OCI-LY3 (cell line): ENCODE results near the gene TMEM72.

Experiments used
- H2AFZ ChIP-seq: fragments of 200-600, 300-600 bp; shearing (Covaris generic); 2 replicates; pipeline ENCODE4 v1.6.0; 2014; ENCODE audit warnings: antibody characterized with exemption, low read depth, low read length
- H3K27ac ChIP-seq: fragments of 200-600, 300-600 bp; sonication (generic); 2 replicates; pipeline ENCODE4 v1.5.1; 2014; ENCODE audit warnings: mild to moderate bottlenecking, low read length, moderate library complexity, mixed read lengths
- H3K27me3 ChIP-seq: fragments of 200-600, 300-600 bp; sonication (generic); 2 replicates; pipeline ENCODE4 v1.6.1; 2014; ENCODE audit warnings: low read depth, low read length, mixed read lengths
- H3K36me3 ChIP-seq: fragments of 200-600, 300-600 bp; sonication (generic); replicated peaks from 2 replicates; pipeline ENCODE3; 2014; ENCODE audit warnings: low read depth, low read length, mixed read lengths
- H3K4me1 ChIP-seq: fragments of 300-600, 200-600 bp; sonication (generic); 2 replicates; pipeline ENCODE4 v1.6.1; 2014; ENCODE audit warnings: low read length, mixed read lengths
- H3K4me2 ChIP-seq: fragments of 200-600, 300-600 bp; sonication (generic); 2 replicates; pipeline ENCODE4 v1.6.1; 2014; ENCODE audit warnings: low read length, mixed read lengths
- H3K4me3 ChIP-seq: fragments of 300-600, 200-600 bp; sonication (generic); 2 replicates; pipeline ENCODE4 v1.5.1; 2014; ENCODE audit warnings: antibody characterized with exemption, mild to moderate bottlenecking, low read length, moderate library complexity
- H3K79me2 ChIP-seq: fragments of 300-600, 200-600 bp; shearing (Covaris generic); 2 replicates; pipeline ENCODE4 v1.6.1; 2014; ENCODE audit warnings: mild to moderate bottlenecking, low read length, mixed read lengths
- H3K9ac ChIP-seq: fragments of 300-600, 200-600 bp; shearing (Covaris generic); 2 replicates; pipeline ENCODE4 v1.6.0; 2014; ENCODE audit warnings: mild to moderate bottlenecking, low read length, moderate library complexity
- H3K9me3 ChIP-seq: fragments of 200-600, 300-600 bp; shearing (Covaris generic); 2 replicates; pipeline ENCODE4 v1.6.1; 2014; ENCODE audit warnings: low read length, mixed read lengths; ENCODE audit not compliant: insufficient read depth
- H4K20me1 ChIP-seq: fragments of 200-600, 300-600 bp; sonication (generic); 2 replicates; pipeline ENCODE4 v1.6.1; 2016; ENCODE audit warnings: low read length, mixed read lengths; ENCODE audit not compliant: insufficient read depth
- EZH2phosphoT487 ChIP-seq: fragments of 200-600 bp; shearing (Covaris generic); IDR thresholded peaks from 2 replicates; pipeline ENCODE4 v1.6.1; 2018; ENCODE audit warnings: antibody characterized with exemption, mixed run types, low read depth
- TF ChIP-seq, protein P1 (sequence below): fragments of 200-600, 300-600 bp; sonication (generic); IDR thresholded peaks from 2 replicates; pipeline ENCODE4 v1.5.1; 2014; ENCODE audit warnings: antibody characterized with exemption, low read length, low read depth

The TMEM72 gene

DNA sequence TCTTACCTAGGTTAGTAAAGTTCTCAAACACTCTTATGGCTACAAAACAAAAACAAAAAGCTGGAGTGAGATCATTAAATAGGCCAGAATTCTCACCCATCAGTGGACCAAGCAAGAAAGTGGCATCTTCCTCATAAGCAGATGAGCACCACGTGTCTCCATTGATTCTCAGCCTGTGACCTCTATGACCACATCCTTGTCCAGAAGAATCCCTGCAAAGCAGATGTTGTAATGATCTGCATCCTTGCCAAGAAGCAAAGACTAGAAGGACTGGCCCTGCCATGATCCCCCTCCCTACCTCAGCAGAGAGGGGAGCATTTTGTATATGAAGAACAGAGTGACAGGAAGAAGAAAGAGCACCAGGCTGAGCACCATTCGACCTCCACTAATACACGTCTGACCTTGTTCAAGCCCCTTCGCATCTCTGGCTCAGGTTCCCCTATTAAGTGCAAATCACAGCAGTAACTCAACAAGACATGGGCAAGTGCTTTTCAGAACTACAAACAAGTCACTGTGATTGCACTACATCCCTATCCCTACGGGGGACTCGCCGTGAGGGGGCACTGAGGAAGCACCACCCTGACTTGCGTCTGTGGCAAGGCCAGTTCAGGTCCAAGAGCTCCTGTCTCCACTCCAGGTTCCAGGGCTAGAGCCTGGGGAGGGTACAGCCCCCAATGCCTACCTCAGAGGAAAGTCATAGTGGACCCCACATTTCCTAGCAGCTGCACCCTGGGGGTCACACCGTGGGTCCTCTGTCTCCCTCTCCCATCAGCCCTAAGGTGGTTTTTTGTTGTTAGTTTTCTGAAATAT, 26.3 kb downstream of the TMEM72 start:
- Histone ChIP-seq H3K27me3 (no peaks in the 10 kb centered on the region), H3K79me2 (no peaks in the 10 kb centered on the region), H2AFZ (no peak overlapping the region), H3K4me2 (no peak overlapping the region), H3K9ac (no peak overlapping the region), H3K27ac (no peak overlapping the region), H4K20me1 (no peaks in the 10 kb centered on the region), H3K4me3 (no peak overlapping the region), H3K36me3 (no peaks in the 10 kb centered on the region), H3K9me3 (no peaks in the 10 kb centered on the region), H3K4me1 (peaks cover 20% of the 10 kb centered on the region)
- no peak for TF ChIP-seq EZH2phosphoT487
- TF ChIP-seq, protein P1, sequence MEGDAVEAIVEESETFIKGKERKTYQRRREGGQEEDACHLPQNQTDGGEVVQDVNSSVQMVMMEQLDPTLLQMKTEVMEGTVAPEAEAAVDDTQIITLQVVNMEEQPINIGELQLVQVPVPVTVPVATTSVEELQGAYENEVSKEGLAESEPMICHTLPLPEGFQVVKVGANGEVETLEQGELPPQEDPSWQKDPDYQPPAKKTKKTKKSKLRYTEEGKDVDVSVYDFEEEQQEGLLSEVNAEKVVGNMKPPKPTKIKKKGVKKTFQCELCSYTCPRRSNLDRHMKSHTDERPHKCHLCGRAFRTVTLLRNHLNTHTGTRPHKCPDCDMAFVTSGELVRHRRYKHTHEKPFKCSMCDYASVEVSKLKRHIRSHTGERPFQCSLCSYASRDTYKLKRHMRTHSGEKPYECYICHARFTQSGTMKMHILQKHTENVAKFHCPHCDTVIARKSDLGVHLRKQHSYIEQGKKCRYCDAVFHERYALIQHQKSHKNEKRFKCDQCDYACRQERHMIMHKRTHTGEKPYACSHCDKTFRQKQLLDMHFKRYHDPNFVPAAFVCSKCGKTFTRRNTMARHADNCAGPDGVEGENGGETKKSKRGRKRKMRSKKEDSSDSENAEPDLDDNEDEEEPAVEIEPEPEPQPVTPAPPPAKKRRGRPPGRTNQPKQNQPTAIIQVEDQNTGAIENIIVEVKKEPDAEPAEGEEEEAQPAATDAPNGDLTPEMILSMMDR = no peak

DNA sequence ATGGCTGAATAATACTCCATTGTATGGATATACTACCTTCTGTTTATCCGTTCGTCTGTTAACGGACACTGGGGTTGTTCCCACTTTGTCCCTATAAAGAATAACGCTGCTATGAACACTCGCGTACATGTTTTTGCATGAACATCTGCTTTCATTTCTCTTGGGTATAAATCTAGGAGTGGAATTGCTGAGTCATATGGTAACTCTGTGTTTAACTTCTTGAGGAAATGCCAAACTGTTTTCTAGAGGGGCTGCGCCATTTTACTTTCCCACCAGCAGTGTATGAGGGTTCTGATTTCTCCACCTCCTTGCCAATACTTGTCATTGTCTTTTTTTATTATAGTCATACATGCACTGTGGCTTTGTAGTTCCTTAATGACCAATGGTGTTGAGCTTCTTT, 27.8 kb downstream of the TMEM72 start:
- TF ChIP-seq, protein P1 = no peak
- no peak for TF ChIP-seq EZH2phosphoT487
- Histone ChIP-seq H3K79me2 (no peaks in the 10 kb centered on the region), H3K27ac (no peak overlapping the region)

DNA sequence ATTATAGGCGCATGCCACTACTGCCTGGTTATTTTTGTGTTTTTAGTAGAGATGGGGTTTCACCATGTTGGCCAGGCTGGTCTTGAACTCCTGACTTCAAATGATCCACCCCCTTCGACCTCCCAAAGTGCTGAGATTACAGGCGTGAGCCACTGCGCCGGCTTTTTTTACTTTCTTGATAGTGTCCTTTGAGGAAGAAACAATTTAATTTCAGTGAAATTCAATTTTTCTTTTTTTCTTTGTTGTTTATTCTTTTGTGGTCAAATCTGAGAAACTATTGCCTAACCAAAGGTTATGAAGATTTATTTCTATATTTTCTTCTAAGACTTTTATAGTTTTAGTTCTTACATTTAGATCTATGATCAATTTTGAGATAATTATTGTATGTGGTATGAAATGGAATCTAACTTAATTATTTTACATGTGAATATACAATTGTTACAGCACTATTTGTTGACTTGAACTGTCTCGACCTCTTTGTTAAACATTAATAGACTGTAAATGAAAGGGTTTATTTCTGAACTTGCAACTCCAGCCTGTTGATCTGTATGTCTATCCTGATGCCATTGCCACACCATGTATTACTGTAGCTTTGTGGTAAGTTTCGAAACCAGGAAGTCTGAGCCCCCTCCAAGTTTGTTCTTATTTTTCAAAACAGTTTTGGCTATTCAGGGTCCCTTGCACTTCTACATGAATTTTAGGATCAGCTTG, 28.7 kb downstream of the TMEM72 start:
- no peaks in the 10 kb centered on the region for H3K36me3 ChIP-seq
- no peak overlapping the region for H3K4me2 ChIP-seq

More for the DNA sequence above, 27.8 kb downstream of the TMEM72 start:
- Histone ChIP-seq H3K9ac (no peak overlapping the region), H3K4me1 (peaks cover 16% of the 10 kb centered on the region), H3K4me3 (no peak overlapping the region), H3K9me3 (0 out of 2 replicates have a peak, but pooled peaks cover under 1% of the 10 kb centered on the region), H4K20me1 (no peaks in the 10 kb centered on the region), H2AFZ (no peak overlapping the region), H3K36me3 (no peaks in the 10 kb centered on the region), H3K4me2 (no peak overlapping the region), H3K27me3 (no peaks in the 10 kb centered on the region)

DNA sequence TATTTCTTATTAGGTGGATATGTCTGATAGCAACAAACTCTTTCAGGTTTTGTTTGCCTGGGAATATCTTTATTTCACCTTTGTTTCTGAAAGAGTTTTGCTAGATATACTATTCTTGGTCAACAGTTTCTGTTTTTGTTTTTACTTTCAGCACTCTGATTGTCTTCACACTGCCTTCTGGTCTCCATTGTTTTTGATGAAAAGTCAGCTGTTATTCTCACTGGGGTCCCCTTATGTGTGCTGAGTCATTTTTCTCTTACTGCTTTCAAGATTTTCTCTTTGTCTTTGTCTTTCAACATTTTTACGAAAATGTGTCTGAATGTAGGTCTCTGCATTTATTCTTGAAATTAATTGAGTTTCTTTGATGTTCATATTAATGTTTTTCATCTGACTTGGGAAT, 33.2 kb downstream of the TMEM72 start:
- no peak overlapping the region for H3K9ac ChIP-seq
- H3K27me3 ChIP-seq = no peaks in the 10 kb centered on the region
- H2AFZ ChIP-seq = no peak overlapping the region
- H3K79me2 ChIP-seq = no peaks in the 10 kb centered on the region
- H4K20me1 ChIP-seq = no peaks in the 10 kb centered on the region
- no peak for TF ChIP-seq EZH2phosphoT487
- TF ChIP-seq, protein P1 = no peak
- no peak overlapping the region for H3K4me2 ChIP-seq
- H3K4me3 ChIP-seq = no peak overlapping the region
- 0 out of 2 replicates have a peak, but pooled peaks cover 6% of the 10 kb centered on the region for H3K9me3 ChIP-seq
- H3K4me1 ChIP-seq = peaks cover 36% of the 10 kb centered on the region
- no peak overlapping the region for H3K27ac ChIP-seq
- H3K36me3 ChIP-seq = no peaks in the 10 kb centered on the region

More for the DNA sequence above, 28.7 kb downstream of the TMEM72 start:
- TF ChIP-seq, protein P1 = no peak
- no peak for TF ChIP-seq EZH2phosphoT487
- Histone ChIP-seq H3K4me1 (peaks cover 16% of the 10 kb centered on the region), H3K27me3 (no peaks in the 10 kb centered on the region), H3K79me2 (no peaks in the 10 kb centered on the region), H3K27ac (no peak overlapping the region), H2AFZ (no peak overlapping the region), H3K9me3 (0 out of 2 replicates have a peak, but pooled peaks cover 6% of the 10 kb centered on the region), H3K4me3 (no peak overlapping the region), H3K9ac (no peak overlapping the region), H4K20me1 (no peaks in the 10 kb centered on the region)
